Tongue (tissue), 2 donors: ENCODE results near the gene AQP2. TPM values are rescaled to one million over a fixed set of nuclear protein-coding genes. Genes with fewer than 3 reads are reported as not detected.
A peak's percentile ranks its signal among the peaks of the same experiment; 100 is the strongest.
"Not testable (repeated sequence)": the region's sequence is repeated elsewhere in the genome, so short reads cannot be mapped to it uniquely, and the experiment has no call there.

Experiments used
- DNase-seq: peaks from one replicate; pipeline ENCODE4 v3.0.0-alpha.2; 2015
- total RNA-seq: library from RNA; depleted of rRNA; stranded (reverse); fragments of >200 nt; gene quantifications from one replicate; pipeline ENCODE4 v1.2.3, GENCODE V29; 2014

AQP2 gene
- total RNA-seq, 1 donor from 2014 or later: not detected

- no peak for DNase-seq
Measured at GRCh38 chr12:49987625-49988303, 37.2 kb downstream of the AQP2 start.

GRCh38 chr12:49989400-49989799 is 38.9 kb downstream of the AQP2 start:
- not testable (repeated sequence) for DNase-seq

GRCh38 chr12:49990273-49990672 is 39.7 kb downstream of the AQP2 start:
- no peak for DNase-seq

- DNase-seq: no peak
Measured at GRCh38 chr12:49998453-49998852, 47.9 kb downstream of the AQP2 start.

- no peak for DNase-seq
Measured at GRCh38 chr12:50003595-50003994, 53.1 kb downstream of the AQP2 start.

GRCh38 chr12:50004696-50005095 is 54.2 kb downstream of the AQP2 start:
- no peak for DNase-seq

- peak; percentile 23 for DNase-seq
Measured at GRCh38 chr12:50005175-50005574, 54.6 kb downstream of the AQP2 start.

- no peak for DNase-seq
Measured at GRCh38 chr12:50006280-50006679, 55.7 kb downstream of the AQP2 start.

- DNase-seq: no peak
Measured at GRCh38 chr12:50006754-50007442, 56.4 kb downstream of the AQP2 start.

Other genes starting within 250 kb of the AQP2 start
- gene FMNL3, start 243.3 kb upstream of the AQP2 start, total RNA-seq: 29.4 TPM
- gene TMBIM6, start 209.2 kb upstream of the AQP2 start, total RNA-seq: 334 TPM
- gene NCKAP5L, start 122.3 kb upstream of the AQP2 start, total RNA-seq: 14.3 TPM
- gene BCDIN3D, start 107.6 kb upstream of the AQP2 start, total RNA-seq: 3.6 TPM
- gene FAIM2, start 46.8 kb upstream of the AQP2 start, total RNA-seq: 7.8 TPM
- 10.4 TPM for gene AQP5, start 11.1 kb downstream of the AQP2 start, total RNA-seq
- 0.10 TPM for gene AQP6, start 22.2 kb downstream of the AQP2 start, total RNA-seq
- gene RACGAP1, start 74.8 kb downstream of the AQP2 start, total RNA-seq: 31.8 TPM
- 4.1 TPM for gene ASIC1, start 106.9 kb downstream of the AQP2 start, total RNA-seq
- 43.8 TPM for gene SMARCD1, start 134.6 kb downstream of the AQP2 start, total RNA-seq
- 222 TPM for gene GPD1, start 153.3 kb downstream of the AQP2 start, total RNA-seq
- gene COX14, start 161.5 kb downstream of the AQP2 start, total RNA-seq: 76.0 TPM
- gene CERS5, start 216.6 kb downstream of the AQP2 start, total RNA-seq: 26.5 TPM